WERI-Rb-1 (cell line): ENCODE data around the gene DPPA3.
"Not testable (repeated sequence)": the region's sequence is repeated elsewhere in the genome, so short reads cannot be mapped to it uniquely, and the experiment has no call there.

Source experiments
- DNase-seq: peaks from one replicate; pipeline ENCODE4 v3.0.0-alpha.2; 2020
- H3K27ac ChIP-seq: fragments of 250-450 bp; sonication (Bioruptor Pico); 2 replicates; pipeline ENCODE4 v1.5.1; 2020; ENCODE audit warnings: mild to moderate bottlenecking, moderate library complexity
- H3K27me3 ChIP-seq: fragments of 250-450 bp; sonication (Bioruptor Pico); 2 replicates; pipeline ENCODE4 v1.5.1; 2021; ENCODE audit warnings: mild to moderate bottlenecking, low read depth, moderate library complexity; ENCODE audit not compliant: insufficient read depth, severe bottlenecking
- H3K36me3 ChIP-seq: fragments of 250-450 bp; sonication (Bioruptor Pico); 2 replicates; pipeline ENCODE4 v1.5.1; 2020; ENCODE audit warnings: mild to moderate bottlenecking, moderate library complexity
- H3K4me3 ChIP-seq: 2 replicates; pipeline ENCODE4 v1.5.1; 2011; ENCODE audit warnings: low read depth, mild to moderate bottlenecking, control low read depth, low read length
- H3K9me3 ChIP-seq: fragments of 250-450 bp; sonication (Bioruptor Pico); 2 replicates; pipeline ENCODE4 v1.5.1; 2021; ENCODE audit warnings: mild to moderate bottlenecking, moderate library complexity; ENCODE audit not compliant: severe bottlenecking
- CTCF ChIP-seq: IDR thresholded peaks from 2 replicates; pipeline ENCODE4 v1.5.1; 2011; ENCODE audit warnings: low read depth, mild to moderate bottlenecking, control low read depth, inconsistent platforms, low read length

DPPA3 gene

GRCh38 chr12:7751394-7751793 is 40.2 kb downstream of the DPPA3 start:
- H3K36me3 ChIP-seq: no peaks in the 10 kb centered on the region
- H3K9me3 ChIP-seq: no peaks in the 10 kb centered on the region
- no peak overlapping the region for H3K4me3 ChIP-seq
- DNase-seq: no peak
- TF ChIP-seq CTCF: no peak
- H3K27ac ChIP-seq: no peak overlapping the region
- H3K27me3 ChIP-seq: no peaks in the 10 kb centered on the region

- DNase-seq, H3K27ac ChIP-seq, H3K4me3 ChIP-seq, H3K27me3 ChIP-seq, H3K36me3 ChIP-seq, H3K9me3 ChIP-seq: not testable (repeated sequence)
These were observed 41.0 kb downstream of the DPPA3 start for GRCh38 chr12:7751941-7752922.

GRCh38 chr12:7755668-7756067 is 44.4 kb downstream of the DPPA3 start:
- H3K9me3 ChIP-seq, H3K4me3 ChIP-seq, H3K27ac ChIP-seq: not testable (repeated sequence)

GRCh38 chr12:7756993-7757392 is 45.8 kb downstream of the DPPA3 start:
- Histone ChIP-seq H3K36me3 (no peaks in the 10 kb centered on the region), H3K4me3 (no peak overlapping the region), H3K27me3 (no peaks in the 10 kb centered on the region), H3K9me3 (no peaks in the 10 kb centered on the region), H3K27ac (no peak overlapping the region)
- DNase-seq: no peak
- TF ChIP-seq CTCF: no peak

More at GRCh38 chr12:7755668-7756067, 44.4 kb downstream of the DPPA3 start:
- not testable (repeated sequence) for DNase-seq, H3K36me3 ChIP-seq, H3K27me3 ChIP-seq

- H3K36me3 ChIP-seq: no peaks in the 10 kb centered on the region
- H3K27ac ChIP-seq: no peak overlapping the region
- DNase-seq: no peak
- no peaks in the 10 kb centered on the region for H3K27me3 ChIP-seq
- no peaks in the 10 kb centered on the region for H3K9me3 ChIP-seq
- no peak for TF ChIP-seq CTCF
- no peak overlapping the region for H3K4me3 ChIP-seq
These were observed 47.5 kb downstream of the DPPA3 start for GRCh38 chr12:7758766-7759140.
